Inferior parietal cortex (tissue), 1 donor: ENCODE measurements around the gene NSF.

ENCODE experiments used
- DNase-seq: peaks from one replicate; pipeline ENCODE4 v3.0.0-alpha.2; 2016; ENCODE audit errors: extremely low spot score

The NSF gene

DNA sequence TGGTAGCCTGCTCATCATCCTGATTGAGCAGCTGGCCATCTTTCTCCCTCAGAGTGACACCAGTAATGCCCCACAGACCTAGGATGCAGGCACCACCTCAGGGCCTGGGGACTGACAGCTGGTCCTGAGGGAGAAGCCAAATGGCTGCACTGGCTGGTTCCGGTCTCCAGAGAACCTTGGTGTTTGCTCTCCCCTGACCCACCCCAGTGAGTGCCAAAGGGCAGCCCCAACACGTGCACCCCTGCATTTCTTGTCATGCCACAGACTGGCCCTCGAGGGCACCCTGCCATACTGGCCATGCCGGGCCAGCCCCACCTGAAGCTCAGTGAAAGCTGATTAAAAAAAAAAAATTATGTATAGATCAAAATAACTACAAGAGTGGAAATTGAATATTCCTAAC lies 127.5 kb downstream of the NSF start:
- DNase-seq: no peak

DNA sequence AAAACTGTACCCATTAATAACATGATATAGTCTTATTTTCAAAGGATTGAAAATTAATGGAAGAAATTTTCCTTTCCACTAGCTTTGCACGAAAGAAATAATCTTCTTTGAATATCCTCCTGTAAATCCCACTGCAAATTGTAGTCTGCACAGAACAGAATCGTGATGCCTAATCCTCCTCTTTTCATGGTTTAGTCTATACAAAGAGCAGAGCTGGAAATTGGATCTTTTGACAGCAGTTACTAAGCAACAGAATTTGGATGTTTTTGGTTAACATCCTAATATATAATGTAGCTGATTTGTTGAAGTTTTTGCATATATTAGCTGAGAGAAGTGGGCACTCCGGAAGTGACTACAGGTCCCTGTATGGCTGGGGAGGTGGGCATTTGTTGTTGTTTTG lies 129.4 kb downstream of the NSF start:
- no peak for DNase-seq

DNA sequence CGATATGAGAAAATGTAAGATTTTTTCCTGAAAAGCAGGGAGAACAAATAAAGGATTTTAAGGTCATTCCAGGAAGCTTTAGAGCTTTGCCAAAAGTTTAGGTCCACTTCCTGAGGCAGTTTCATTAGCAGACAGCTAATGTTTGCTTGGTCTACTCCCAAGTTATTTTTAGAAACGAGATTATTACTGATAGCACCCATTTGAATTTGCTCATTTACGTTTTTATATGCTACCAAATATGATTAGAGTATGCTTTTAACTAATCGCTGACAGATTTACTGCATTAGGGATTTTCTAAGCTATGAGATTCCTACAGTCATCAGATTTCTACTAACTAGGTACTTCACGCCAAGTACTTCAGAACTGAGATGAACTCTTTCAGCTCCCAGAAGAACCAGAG lies 129.9 kb downstream of the NSF start:
- DNase-seq: no peak

DNA sequence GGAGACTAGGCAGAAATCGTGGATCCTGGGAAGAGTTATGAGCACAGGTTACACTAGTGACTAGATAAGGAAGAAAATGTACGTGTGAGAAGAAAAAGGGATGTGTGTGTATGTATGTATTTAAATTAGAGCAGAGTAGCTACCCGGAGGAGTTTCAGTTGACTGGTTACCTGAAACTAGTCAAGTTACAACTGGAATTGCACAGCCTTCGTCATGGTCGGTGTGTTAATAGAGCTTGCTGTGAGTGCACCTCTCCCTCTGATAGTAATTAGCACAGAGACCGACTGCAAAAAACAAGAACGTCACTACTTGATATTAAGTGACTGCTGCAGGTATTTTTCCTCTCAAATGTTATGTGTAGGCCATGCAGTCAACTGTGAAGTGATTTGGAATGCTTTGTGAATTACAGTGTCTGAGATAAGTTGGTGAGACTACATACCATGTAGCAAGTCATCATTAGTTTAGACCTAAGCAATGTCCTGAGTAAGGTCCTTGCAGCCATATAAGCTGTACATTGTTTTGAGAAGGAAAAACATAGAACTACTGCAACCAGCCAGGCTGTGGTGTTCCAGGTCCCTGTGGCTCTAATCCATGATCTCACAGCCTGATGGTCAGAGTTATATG lies 132.3 kb downstream of the NSF start:
- no peak for DNase-seq

DNA sequence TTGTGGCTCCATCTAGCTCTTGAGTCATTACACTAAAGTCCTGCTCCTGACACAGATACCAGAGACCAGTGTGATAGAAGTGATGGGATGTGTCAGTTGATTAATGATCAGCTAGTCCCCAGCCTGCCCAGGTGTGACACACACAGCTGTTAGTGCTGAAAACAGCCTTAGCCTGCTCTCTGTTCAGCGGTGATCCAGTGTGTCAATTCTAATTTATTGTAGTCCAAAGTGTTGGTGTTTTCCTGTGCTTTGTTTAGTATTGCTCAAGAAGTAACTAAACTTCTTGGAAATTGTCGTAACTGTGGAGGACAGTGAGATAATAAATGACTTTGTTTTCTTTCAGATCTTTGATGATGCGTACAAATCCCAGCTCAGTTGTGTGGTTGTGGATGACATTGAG lies 135.7 kb downstream of the NSF start:
- DNase-seq: no peak

DNA sequence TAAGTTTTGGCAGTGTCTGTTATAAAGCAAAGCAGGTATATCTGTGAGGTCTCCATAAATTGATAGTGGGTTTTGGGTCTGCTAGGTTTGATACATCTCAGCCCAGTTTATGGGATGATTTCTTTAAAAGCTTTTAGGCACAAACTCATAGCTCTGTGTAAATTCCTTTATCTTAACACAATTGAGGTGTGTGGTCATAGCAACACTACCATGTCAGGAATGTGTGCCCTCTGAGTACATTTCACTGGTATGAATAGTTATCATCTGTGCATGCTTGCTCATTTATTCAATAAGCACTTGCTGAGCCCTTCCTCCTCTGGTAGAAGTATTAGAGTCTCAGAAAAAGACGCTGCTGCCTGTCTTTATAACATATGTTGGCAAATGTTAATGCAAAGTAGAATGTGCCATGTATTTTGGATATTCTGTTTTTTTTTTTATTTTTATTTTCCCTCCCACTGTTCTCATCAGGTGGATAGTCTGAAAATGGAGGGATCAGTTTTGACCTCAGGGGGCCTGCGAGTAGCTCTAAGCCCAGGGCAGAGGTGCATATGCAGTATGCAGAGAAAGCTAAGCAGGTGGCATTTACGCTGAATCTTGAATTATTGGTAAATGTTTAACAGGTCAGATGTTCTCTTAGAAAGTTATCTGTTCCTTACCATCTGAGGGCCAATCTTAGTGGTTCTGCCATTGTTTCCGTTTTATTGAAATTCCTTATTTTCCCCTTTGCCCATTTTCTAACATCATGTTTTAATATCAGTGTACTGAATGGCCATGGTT lies 137.3 kb downstream of the NSF start:
- DNase-seq: no peak

DNA sequence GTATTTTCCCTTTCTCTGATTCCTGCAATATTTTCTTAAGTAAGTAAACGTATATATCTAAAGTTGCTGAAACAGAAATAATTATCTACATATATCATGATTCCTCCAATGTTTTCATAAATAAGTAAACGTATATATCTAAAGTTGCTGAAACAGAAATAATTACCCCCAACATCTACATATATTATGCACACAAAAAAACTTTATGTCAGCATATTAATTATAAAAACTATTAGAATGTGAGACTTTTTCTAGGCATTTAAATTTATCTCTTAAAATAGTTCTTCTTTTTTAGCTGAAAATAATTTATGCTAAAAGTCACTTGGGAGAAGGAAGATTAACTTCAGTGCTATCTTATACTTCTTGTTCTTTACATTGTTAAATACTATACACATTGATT lies 139.6 kb downstream of the NSF start:
- no peak for DNase-seq

DNA sequence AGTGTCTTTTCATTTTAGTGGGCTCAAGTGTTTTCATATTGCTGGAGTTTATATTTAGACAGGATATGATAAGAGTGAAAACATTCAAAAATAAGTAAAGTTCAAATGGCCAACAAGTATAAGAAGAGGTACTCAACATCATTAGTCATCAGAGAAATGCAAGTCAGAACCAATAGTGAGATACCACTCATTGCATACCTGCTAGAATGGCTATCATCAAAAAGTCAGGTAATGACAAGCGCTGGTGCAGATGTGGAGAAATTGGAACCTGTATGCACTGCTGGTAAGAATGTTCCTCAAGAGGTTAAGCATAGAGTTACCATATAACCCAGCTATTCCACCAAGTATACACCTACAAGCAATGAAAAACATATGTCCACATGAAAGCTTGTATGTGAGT lies 140.2 kb downstream of the NSF start:
- no peak for DNase-seq

DNA sequence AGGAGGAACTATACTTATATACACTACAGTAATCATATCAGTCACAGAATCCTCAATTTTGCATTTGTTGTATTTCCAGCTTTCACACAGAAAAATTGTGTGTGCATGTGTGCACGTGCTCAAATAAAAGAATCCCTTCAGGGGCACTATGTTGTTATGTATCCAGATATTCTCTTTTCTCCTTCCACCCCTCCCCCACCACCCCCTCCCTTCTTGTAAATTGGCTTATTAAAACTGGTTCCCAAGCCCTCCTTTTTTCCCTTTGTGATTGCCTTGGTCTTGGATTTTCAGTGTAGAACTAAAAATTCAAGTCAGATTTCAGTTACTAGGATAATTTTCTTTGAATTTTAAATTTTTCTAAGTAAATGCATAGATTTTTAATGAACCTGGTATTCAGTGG lies 141.7 kb downstream of the NSF start:
- DNase-seq: no peak

DNA sequence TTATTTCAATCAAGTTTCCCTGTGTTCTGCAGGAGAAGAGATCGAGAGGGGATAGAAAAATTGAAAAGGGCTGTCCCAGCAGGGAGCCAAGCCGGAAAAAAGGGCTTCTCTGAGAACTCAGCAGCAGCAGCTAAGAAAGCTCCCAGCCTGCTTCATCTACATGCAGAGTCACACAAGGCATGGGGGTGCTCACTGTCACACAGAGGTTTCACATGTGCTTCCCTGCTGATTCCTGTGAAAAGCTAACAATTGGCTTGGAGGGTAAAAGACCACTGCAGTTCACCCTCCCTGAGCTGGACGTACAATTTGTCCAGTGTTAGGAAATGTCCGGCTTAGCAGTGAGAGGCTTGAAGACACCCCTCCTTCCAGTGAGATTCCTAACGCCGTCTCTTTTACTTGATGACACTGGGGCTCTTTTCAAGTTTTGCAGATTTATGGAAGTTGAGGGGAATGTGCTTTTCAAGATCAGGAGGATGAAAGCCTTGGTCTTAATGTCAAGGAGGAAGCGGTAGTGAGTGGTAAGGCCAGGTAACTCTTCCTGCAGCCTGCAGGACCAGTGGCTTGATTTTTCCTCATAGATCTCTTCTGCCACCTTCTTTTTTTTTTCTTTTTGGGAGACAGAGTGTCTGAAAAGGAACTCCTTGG lies 142.4 kb downstream of the NSF start:
- DNase-seq: no peak

DNA sequence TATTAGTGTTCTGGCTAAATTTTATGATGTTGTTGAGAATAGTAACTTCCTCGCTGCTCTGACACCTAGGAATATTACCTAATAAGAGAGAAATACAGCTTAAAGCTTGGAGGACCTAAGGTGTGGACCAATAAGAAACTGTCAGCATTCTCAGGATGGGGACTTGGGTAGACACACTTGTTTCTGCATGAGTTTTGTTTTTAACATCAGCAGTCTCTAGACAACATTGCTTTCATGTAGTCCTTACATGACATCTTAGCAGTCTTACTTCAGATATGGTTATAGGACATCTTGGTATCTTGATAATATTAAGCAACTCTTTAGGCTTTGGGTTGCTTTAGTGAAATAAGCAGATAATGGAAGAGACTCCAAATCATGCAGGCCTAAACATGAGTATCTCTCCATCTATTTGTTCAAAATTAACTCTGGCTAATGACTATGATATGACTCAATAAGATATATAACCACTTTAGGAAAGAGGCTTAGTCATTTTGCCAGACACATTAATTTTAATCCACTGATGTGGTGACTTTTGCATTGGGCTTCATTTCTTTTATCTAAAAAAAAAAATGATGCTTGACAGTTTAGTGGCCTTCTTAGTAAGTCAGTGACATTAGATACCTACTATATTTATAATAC lies 143.5 kb downstream of the NSF start:
- no peak for DNase-seq

DNA sequence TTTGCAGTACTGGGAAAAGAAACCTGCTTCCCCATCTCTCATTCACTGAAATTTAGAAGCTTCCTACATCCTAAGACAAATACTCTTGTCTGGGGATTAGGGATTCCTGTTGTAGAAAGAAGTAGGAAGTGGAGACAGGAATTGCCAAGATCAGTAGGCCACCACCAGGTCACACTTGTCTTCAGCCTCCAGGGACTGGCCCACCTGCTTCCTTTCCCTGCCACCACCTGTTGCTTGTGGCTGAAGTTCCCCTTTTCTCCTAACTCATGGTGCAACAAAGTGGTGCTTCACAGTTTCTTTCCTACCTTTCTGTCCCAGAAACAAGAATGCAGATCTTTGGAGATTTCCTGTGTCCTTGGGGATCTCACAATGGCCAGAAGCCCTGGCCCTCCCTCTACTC lies 145.6 kb downstream of the NSF start:
- no peak for DNase-seq

DNA sequence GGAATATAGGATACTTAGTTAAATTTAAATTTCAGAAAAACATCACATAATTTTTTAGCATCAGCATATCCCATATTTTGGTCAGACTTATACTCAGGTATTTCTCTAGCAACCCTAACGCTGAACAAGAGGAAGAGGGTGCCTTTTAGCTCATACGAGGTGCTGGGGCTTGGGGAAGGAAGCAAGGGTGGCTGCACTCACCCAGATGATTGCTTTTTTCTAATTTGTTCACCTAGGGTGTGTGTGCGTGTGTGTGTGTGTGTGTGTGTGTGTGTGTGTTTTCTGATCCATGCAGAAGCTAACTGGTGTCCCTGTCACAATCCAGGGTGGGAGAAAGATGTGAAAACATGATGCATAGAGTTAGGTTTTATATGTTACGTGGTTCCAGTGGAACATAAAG lies 146.9 kb downstream of the NSF start:
- DNase-seq: no peak

DNA sequence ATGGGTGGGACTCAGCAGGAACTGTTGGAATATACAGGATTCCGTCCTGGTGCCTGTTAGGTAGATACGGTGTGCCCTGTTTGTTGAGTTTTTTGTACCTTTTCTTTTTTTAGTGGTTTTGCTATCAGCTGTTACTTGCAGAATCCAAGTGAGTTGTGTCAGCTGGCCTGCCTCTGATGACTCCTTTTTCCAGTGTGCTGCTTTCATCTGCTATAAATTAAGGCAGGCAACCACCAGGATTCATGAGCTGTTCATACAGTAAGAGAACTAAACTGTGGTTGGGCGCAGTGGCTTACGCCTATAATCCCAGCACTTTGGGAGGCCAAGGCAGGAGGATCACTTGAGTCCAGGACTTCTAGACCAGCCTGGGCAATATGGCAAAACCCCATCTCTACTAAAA lies 148.1 kb downstream of the NSF start:
- DNase-seq: no peak

DNA sequence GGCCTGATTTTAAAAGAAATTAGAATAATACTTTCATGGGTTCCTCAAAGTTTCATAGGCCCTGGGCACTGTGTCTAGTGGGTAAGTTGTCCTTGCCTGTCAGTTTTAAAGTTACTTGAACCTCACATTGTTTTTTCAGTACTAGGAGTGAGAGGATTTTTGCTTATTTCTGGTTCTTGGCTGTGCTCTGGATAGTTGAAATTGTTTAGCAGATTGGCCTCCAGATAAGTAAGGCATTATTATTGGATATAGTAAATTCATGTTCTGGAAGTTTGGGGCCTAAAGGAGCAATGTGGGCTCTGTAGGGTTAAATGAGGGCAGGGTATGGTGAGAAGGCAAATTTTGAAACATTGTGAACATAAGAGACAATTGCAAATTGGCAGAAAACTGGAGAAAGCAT lies 149.5 kb downstream of the NSF start:
- DNase-seq: no peak

DNA sequence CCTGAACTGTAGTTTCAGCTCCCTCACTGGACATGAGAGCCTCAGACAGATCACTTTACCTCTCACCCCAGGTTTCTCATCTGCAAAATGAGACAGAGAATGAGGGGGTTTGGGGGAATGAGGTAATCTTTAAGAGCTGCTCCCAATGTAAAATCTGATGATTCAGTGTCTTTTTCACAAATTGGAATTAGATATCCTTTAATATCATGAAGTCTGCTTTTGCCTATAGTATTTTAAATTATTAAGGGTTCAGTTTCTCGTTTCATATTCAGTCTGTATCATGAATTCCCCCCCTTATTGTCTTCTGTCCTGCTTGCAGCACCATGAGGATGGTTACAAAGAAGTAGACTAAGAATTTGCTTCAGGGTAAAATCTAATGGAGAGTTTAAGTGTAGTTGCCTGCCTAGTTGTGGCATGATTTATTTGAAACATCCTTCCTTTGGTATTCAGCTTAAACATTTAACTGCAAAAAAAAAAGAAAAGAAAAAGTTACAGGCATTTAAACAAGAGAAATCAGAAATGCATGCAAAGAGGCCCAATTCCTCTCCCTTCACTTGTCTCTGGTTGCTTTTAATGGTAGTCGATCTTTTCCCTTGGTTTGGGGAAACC lies 150.8 kb downstream of the NSF start:
- DNase-seq: no peak

DNA sequence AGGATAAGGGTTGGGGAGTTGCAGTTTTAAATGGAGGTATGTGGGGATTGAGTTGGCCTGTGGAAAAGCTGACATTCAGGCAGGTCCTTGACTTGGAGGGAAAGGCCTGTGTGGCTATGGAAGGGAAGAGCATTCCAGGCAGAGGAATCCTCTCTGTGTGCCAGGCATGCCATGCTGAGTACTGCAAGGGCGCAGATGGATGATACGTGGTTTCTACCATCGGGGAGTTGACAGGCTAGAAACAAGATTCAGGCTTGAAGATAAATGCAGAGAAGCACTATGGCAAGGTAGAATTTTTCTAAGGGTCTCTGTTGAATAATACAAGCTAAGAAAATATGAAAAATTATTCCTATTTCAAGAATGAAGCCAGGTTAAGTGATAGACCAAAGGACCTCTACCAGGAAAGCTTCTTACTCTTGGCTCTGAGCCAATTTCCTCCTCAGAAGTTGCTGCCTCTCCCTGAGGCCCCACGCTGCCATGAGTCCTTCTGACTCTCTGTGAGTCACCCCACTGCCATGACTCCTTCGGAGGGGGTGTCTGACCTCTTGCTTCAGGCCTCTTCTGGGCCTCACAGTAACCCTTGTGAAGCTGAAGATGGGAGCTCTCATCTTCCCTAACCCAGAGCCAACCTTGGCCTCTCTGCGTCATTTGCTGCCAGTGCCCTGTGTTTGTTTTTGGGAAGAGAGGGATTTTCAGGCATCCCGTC lies 152.2 kb downstream of the NSF start:
- no peak for DNase-seq

DNA sequence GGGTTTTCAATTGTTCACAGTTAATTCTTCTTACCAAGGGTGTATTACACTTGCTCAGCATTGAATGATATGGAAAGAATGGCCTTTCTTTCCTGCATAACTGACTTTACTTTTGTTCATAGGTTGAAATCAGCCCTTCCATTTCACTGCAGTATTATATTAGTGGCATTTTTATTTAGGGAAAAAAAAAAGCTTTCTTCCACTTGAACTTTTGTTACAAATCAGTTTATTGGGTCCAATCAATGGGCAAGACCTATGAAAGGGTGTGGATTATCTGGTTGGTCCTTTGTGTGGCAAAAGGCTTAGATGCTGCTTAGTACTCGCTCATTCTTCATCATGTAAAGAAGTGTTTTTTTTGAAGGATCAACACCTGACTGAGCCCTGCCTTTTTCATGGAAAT lies 154.0 kb downstream of the NSF start:
- DNase-seq: no peak

DNA sequence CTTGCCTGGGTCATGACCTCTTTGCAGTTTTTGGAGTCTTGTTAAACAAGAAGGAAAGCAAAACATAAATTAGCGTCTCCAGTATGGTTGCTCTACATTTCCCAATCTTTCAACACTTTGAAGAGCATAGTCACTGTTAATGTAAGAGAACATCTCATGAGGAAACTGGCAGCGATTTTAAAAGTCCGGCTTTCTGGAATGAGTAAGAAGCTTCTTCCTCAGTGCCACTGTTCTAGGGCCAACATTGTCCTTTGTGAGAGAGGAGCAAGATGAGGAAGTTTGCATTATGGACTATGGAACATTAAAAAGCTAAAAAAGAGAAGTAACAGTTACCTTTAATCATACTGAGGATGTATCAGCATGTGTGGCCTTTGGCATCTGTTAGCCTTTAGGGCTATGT lies 154.9 kb downstream of the NSF start:
- DNase-seq: no peak

DNA sequence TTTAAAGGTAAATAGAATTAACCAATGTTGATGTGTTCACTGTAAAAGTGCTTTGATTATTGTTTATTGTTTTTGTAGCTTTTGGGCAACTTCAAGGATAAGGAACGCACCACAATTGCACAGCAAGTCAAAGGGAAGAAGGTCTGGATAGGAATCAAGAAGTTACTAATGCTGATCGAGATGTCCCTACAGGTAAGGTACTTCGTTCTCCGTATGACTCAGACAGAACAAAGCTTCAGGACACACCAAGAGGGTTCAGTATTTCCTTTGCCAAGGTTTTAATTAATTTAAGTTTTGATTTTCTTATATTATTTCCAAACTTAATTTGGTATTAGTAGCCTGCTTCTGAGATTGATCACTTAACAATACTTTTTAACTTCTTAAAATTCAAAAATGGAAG lies 161.0 kb downstream of the NSF start:
- DNase-seq: no peak

DNA sequence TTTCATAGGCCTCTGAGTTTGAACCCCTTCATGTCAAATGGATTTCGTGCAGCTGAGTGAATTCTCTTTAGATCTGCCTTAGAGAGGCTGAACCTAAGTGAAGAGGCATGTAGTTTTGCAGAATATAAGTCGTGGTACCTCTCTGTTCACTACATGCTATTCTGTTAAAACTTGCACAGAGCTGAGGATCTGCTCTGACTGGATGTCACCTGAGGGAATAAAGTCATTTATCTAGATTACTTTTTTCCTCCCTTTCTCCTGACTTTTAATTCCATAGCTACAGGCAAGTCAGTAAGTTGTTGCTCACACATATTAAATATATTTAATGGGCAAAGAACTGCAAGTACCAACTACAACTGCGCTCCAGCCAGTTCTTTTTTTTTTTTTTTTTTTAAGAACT lies 163.3 kb downstream of the NSF start:
- no peak for DNase-seq
